Fibroblast of the aortic adventitia (primary cell): ENCODE data around the gene DMXL2. TPM values are rescaled to one million over a fixed set of nuclear protein-coding genes. Genes with fewer than 3 reads are reported as not detected.

Experiments used
- DNase-seq: peaks from one replicate; pipeline ENCODE4 v3.0.0-alpha.2; 2010; ENCODE audit warnings: low read depth
- H3K4me3 ChIP-seq: 2 replicates; pipeline ENCODE4 v1.5.1; 2011; ENCODE audit warnings: low read depth, mild to moderate bottlenecking, control low read depth, low read length, moderate library complexity
- CTCF ChIP-seq: IDR thresholded peaks from 2 replicates; pipeline ENCODE4 v1.5.1; 2011; ENCODE audit warnings: mild to moderate bottlenecking, low read length, control low read depth, inconsistent platforms; ENCODE audit not compliant: insufficient read depth
- total RNA-seq: library from RNA; depleted of rRNA; stranded (reverse); fragments of >200 nt; gene quantifications from 2 replicates; pipeline ENCODE4 v1.2.3, GENCODE V29; 2012; ENCODE audit warnings: low replicate concordance

DMXL2 gene
- total RNA-seq, 1 donor, result 29.5 TPM

DNA sequence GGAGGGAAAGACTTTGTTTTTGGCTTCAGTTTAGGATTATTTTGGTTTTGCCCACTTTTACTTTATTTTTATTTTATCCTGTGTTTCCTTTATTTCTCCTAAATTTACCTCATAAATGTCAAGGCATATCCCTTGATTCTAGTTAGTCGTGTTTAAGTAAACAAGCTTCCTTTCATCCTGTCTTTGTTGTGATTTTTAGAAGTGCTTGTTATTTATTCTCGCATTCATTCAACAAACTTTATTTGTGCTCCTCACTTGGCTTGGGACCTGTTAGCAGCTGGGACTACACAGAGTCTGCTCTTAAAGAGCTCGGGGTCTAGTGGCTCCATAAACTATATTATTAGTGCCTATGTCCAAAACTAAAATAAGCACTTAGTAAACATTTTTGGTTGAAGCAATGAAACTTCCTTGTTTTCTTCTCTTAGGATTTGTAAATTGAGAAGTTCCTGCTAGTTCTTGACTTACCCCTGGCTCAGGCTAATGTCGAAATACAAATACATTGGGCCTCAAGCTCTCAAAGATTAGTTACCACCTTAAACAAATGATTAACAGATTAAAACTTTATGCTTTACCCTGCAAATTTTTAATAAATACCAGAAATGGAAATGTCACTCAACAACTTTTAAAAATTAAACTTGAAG lies 19.0 kb upstream of the DMXL2 start:
- no peak for TF ChIP-seq CTCF
- no peak for DNase-seq
- H3K4me3 ChIP-seq, result no peak overlapping the region

GRCh38 chr15:51634591-51635198 lies 12.1 kb upstream of the DMXL2 start:
- no peak overlapping the region for H3K4me3 ChIP-seq
- no peak for TF ChIP-seq CTCF
- DNase-seq, result peak; percentile 52

DNA sequence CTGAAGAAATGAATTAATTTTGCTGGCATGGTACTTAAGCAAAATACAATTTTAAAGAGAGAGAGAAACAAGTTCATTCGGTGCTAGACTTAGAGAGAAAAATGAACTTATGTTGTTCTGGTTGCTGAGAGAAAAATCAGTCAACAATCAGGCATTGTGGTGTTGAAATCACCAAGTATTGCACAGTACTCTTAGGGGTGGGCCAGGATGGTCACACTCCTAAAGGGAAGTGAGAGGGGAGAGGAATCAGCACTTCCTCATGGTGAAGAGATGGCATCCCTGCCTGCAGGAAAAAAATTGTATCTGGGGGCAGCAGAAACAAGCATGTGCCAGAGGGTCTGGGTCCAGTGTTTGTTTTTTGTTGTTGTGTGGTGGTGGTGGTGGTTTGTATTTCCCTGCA lies 7.0 kb upstream of the DMXL2 start:
- TF ChIP-seq CTCF, result no peak
- no peak for DNase-seq
- no peak overlapping the region for H3K4me3 ChIP-seq

- TF ChIP-seq CTCF, result no peak
- DNase-seq, result no peak
- H3K4me3 ChIP-seq, result no peak overlapping the region
Measured at GRCh38 chr15:51625236-51625635, 2.7 kb upstream of the DMXL2 start.

DNA sequence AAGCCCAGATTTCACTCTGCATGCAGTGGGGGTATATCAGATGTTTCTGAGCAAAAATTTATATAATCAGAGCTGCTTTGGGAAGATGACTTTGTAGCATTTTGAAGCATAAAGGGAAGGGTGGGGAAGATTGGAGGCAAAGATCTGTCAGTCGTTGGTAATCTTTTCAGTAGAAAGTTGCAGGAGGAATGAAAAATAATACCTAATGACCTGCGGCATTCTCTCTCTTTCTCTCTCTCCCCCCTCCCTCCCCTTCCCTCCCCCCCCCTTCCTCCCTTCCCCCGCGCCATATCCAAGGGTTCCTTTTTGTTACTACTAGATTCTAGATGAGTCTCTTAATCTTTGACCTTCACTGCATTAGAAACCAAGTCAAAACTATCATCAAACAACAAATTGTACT lies 1.5 kb upstream of the DMXL2 start:
- no peak for DNase-seq
- no peak for TF ChIP-seq CTCF
- H3K4me3 ChIP-seq, result no peak overlapping the region

DNA sequence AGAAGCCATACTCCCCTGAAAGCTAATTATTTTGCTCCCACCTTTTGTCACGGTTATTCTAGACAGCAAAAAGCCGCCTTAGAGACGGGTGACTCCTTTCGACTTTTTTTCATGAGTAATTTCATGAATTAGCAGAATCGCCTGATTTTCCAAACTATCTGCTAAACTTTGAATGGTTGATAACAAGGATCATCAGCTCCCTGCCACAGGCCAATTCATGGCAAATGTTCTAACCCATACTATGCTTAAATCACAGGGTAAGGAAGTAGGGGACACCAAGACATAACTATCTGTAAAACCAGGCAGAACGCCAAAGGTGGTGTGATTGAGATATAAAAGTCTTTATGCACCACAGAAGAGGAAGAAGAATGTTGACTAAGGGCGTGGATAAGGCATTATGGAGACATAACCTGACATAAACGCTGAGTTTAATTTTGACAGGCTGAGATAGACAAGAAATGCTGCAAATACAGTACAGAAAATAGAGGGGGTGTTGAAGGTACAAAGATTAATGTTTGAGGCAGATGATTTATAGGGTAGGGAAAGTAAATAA lies 891 bp upstream of the DMXL2 start:
- DNase-seq, result no peak
- H3K4me3 ChIP-seq, result peak overlapping the region; percentile 80
- no peak for TF ChIP-seq CTCF
